Measurements from ENCODE around the gene EIF5.
A peak's percentile ranks its signal among the peaks of the same experiment; 100 is the strongest.

EIF5 gene

GRCh38 chr14:103333754-103334643 lies at the start of gene EIF5:
Gene EIF5, plus strand, starts transcription at chr14:103334237. Its CDS starts 1,624 bp downstream, at chr14:103335861.
- TF ChIP-seq, protein P1, sequence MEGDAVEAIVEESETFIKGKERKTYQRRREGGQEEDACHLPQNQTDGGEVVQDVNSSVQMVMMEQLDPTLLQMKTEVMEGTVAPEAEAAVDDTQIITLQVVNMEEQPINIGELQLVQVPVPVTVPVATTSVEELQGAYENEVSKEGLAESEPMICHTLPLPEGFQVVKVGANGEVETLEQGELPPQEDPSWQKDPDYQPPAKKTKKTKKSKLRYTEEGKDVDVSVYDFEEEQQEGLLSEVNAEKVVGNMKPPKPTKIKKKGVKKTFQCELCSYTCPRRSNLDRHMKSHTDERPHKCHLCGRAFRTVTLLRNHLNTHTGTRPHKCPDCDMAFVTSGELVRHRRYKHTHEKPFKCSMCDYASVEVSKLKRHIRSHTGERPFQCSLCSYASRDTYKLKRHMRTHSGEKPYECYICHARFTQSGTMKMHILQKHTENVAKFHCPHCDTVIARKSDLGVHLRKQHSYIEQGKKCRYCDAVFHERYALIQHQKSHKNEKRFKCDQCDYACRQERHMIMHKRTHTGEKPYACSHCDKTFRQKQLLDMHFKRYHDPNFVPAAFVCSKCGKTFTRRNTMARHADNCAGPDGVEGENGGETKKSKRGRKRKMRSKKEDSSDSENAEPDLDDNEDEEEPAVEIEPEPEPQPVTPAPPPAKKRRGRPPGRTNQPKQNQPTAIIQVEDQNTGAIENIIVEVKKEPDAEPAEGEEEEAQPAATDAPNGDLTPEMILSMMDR (IDR thresholded peaks at IDR 0.05; ENCODE audit: borderline replicate concordance, insufficient read depth, low read depth, low read length): peak; percentile 17; the same call in 1 of the 2 replicates

DNA sequence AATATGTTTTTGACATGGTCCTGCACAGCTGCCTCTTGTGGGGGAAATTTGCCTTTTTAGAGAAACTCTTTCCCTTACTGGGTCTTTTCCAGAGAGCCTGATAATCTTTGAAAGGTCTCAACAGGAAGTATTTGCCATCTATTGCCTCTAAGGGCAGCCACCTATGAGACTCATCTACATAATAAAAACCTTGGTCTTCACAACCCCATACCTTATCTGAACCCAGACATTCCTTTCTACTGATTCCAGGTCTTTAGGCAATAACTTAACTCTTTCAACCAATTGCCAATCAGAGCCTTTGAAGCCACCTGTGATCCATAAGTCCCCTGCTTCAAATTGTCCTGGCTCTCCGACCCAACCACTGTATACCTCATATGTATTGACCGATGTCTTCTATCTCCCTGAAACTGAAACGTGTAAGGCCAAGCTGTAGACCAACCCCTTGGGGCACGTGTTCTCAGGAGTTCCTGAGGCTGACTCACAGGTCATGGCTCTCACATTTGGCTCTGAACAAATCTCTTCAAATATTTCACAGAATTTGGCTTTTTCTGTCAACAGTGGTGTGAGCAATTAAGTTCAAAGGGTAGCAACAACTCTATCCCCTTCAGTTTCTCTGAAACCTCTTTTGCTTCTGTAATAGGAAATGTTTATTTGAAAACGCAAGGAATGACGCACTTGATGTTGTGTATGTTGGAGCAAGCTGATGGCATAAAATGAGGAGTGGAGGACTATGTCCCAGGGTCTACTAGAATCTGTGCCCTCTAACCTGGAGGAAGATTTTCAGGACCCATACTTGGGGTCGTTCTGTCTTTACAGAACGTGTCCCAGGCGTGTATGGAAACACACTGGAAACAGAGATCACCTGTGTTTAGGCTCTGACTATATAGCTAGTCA lies 49.2 kb upstream of the EIF5 start:
- no peak overlapping the region for H3K4me3 ChIP-seq (ENCODE audit: low read depth, low read length)
- TF ChIP-seq, protein P1 (IDR thresholded peaks at IDR 0.05; ENCODE audit: borderline replicate concordance, insufficient read depth, low read depth, low read length): no peak

More at GRCh38 chr14:103333754-103334643, at the start of gene EIF5:
- peak within 1 kb of the TSS; percentile 98 for H3K4me3 ChIP-seq (ENCODE audit: low read depth, low read length)

DNA sequence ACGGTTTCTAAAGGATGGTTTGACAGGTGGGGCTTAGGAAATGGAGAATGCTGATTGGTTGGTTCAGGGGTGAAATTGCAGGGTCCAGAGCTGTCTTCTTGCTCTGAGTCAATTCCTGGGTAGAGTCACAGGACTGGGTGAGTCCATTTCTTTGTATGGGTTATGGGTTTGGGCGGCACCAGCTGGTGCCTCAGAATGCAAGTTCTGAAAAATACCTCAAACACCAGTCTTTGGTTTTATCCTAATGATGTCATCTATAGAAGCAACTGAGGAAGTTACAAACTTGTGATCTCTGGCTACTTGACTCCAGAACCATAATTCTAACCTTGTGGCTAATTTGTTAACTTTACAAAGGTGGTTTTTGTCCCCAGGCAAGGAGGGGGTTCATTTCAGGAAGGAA lies 47.6 kb upstream of the EIF5 start:
- TF ChIP-seq, protein P1 (IDR thresholded peaks at IDR 0.05; ENCODE audit: borderline replicate concordance, insufficient read depth, low read depth, low read length): no peak
- no peak overlapping the region for H3K4me3 ChIP-seq (ENCODE audit: low read depth, low read length)

DNA sequence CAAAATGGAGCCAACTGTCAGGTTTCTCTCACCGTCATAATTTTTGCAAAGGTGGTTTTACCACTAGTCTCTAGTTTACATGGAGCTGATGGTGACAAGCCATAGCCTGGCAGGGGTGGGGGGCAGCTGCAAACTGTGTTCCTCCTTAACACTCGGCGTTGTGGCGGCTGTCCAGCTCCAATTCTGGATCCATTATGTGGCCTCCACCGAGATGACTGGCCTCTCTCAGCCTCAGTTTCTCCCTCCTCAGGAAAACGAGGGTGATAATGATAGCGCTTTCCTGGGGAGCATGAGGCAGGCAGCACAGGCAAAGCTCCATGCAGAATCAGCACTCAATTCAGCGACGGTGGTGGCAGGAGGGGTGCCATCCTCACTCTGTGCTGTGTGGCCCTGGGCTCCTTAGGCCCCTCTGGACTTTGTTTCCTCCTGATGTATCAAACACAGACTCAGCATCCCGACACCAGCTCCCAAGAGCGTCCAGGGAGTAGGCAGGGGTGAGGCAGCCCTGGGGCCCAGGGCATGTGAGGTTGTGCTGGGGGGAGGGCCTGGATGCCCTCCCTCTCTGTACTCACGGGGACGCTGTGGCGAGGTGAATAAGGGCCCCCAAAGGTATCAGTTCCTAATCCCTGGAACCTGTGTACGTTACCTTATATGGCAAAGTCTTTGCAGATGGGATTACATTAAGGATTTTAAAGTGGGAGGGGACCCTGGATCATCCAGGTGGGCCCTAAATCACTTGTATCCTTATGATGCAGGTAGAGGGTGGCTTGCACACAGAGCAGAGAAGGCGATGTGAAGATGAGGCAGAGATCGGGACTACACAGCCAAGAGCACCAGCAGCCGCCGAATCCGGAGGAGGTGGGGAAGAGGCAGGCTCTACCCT lies 46.8 kb upstream of the EIF5 start:
- no peak overlapping the region for H3K4me3 ChIP-seq (ENCODE audit: low read depth, low read length)
- TF ChIP-seq, protein P1 (IDR thresholded peaks at IDR 0.05; ENCODE audit: borderline replicate concordance, insufficient read depth, low read depth, low read length): no peak

DNA sequence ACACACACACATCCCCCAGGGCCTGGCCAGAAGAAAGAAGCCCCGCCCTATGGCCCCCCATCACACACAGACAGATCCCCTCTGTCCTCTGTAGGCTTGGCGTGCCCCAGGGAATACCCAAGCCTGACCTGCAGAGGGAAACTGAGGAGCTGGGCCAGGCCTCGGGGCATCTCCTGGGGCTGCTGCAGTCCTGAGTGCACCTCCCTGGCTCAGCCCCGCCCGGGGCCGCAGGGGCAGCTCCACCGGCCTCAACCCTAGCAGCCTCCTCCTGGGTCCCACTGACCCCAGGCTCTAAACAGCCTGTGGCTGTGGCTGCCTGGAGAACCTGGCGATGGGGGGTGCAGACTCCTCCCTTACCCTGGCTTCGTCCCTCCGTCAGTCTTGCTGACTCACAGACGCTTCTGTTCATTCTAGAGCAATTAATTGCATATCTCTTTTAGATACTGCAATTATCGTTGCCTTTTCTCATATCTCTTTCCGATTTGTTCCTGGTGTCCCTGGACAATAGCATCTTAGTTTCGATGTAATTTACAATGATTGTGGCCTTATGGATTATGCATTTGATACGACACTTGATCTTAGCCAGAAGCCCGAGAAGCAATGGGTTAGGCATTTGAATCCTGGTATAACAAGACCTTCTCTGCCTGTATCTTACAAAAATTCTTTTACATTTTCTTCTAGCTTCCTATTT lies 45.8 kb upstream of the EIF5 start:
- H3K4me3 ChIP-seq (ENCODE audit: low read depth, low read length): no peak overlapping the region
- TF ChIP-seq, protein P1 (IDR thresholded peaks at IDR 0.05; ENCODE audit: borderline replicate concordance, insufficient read depth, low read depth, low read length): no peak

DNA sequence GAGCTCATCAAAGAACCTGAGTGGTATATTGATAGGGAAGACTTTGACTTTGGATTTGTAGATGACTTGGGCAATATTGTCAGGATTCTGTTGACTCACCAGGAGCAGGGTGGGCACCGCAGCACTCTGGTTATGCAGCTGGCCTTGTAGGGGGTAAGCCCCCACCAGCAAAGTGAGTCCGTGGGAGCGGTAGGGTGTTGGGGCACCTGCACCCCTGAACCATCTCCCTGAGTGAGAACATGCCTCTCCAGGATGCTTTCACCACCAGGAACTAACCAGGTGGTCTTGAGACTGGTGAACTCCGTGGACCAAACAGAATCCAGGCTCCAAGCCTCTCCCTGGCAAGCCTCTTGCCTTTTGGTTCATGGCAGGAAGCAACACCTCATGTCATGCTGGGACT lies 44.0 kb upstream of the EIF5 start:
- no peak overlapping the region for H3K4me3 ChIP-seq (ENCODE audit: low read depth, low read length)
- TF ChIP-seq, protein P1 (IDR thresholded peaks at IDR 0.05; ENCODE audit: borderline replicate concordance, insufficient read depth, low read depth, low read length): no peak

All from GM12875 (cell line).